IMR-90 (cell line): ENCODE results near the gene KRTAP10-7. TPM values are rescaled to one million over a fixed set of nuclear protein-coding genes. Genes with fewer than 3 reads are reported as not detected.

ENCODE experiments used
- ATAC-seq: fragments of 200-7000 bp; cut with Tn5 transposase; 2 replicates; pipeline ENCODE4 v1.9.1; 2020; ENCODE audit warnings: low read depth, mild to moderate bottlenecking, moderate library complexity
- BruUV-seq: library from RNA; stranded (reverse); fragments of 400-500 nt; replicated peaks from 2 replicates; lab custom pipeline; 2021; lab: Mats Ljungman, UMichigan
- CTCF ChIA-PET: fragments of 300-600 bp; formaldehyde crosslinking; extraction: SDS; loops from one replicate; lab custom pipeline; 2021; ENCODE audit warnings: antibody characterized with exemption; lab: Yijun Ruan, JAX
- POLR2A ChIA-PET: fragments of 300-600 bp; sonication (Branson Sonifier 250); formaldehyde crosslinking; loops from one replicate; lab custom pipeline; 2022; ENCODE audit warnings: antibody characterized with exemption; ENCODE audit not compliant: unreplicated experiment; lab: Charles Lee
- DNase-seq: peaks from one replicate; pipeline ENCODE4 v3.0.0; 2013
- H2AFZ ChIP-seq: replicated peaks from 2 replicates; pipeline ENCODE3; 2013; ENCODE audit warnings: low read length, mild to moderate bottlenecking; ENCODE audit not compliant: poor library complexity
- H2AK5ac ChIP-seq: 2 replicates; pipeline ENCODE4 v1.6.1; 2013; ENCODE audit warnings: low read depth, low read length, inconsistent platforms
- H2AK9ac ChIP-seq: replicated peaks from 2 replicates; pipeline ENCODE3; 2013; ENCODE audit warnings: mild to moderate bottlenecking, low read depth, low read length, moderate library complexity; ENCODE audit not compliant: poor library complexity
- H2BK120ac ChIP-seq: 2 replicates; pipeline ENCODE4 v1.6.1; 2013; ENCODE audit warnings: low read depth, low read length, inconsistent platforms
- H2BK15ac ChIP-seq: 3 replicates; pipeline ENCODE4 v1.6.1; 2013; ENCODE audit warnings: low read depth, low read length, inconsistent platforms
- H2BK20ac ChIP-seq: 2 replicates; pipeline ENCODE4 v1.6.1; 2013; ENCODE audit warnings: low read depth, mild to moderate bottlenecking, inconsistent platforms, low read length, moderate library complexity
- H2BK5ac ChIP-seq: 2 replicates; pipeline ENCODE4 v1.6.1; 2013; ENCODE audit warnings: mild to moderate bottlenecking, low read depth, low read length, inconsistent platforms; ENCODE audit not compliant: poor library complexity, severe bottlenecking
- H3K14ac ChIP-seq: replicated peaks from 2 replicates; pipeline ENCODE4 v1.6.1; 2013; ENCODE audit warnings: low read depth, low read length, inconsistent platforms
- H3K18ac ChIP-seq: 2 replicates; pipeline ENCODE4 v1.6.1; 2013; ENCODE audit warnings: low read depth, low read length, control low read depth
- H3K23ac ChIP-seq: 2 replicates; pipeline ENCODE4 v1.6.1; 2013; ENCODE audit warnings: low read depth, low read length, inconsistent platforms
- H3K27ac ChIP-seq: 2 replicates; pipeline ENCODE4 v1.5.1; 2013; ENCODE audit warnings: mild to moderate bottlenecking, control low read depth, low read length; ENCODE audit not compliant: insufficient read depth
- H3K27me3 ChIP-seq: 2 replicates; pipeline ENCODE4 v1.6.1; 2013; ENCODE audit warnings: low read length; ENCODE audit not compliant: control insufficient read depth, insufficient read depth
- H3K36me3 ChIP-seq: 2 replicates; pipeline ENCODE4 v1.6.1; 2013; ENCODE audit warnings: low read length, mixed read lengths; ENCODE audit not compliant: control insufficient read depth, insufficient read depth
- H3K4ac ChIP-seq: 2 replicates; pipeline ENCODE4 v1.6.1; 2013; ENCODE audit warnings: low read depth, low read length, inconsistent platforms
- H3K4me1 ChIP-seq: 2 replicates; pipeline ENCODE4 v1.6.1; 2013; ENCODE audit warnings: low read length, mixed read lengths; ENCODE audit not compliant: control insufficient read depth, insufficient read depth
- H3K4me2 ChIP-seq: 2 replicates; pipeline ENCODE4 v1.6.1; 2013; ENCODE audit warnings: low read depth, mild to moderate bottlenecking, control low read depth, low read length, moderate library complexity
- H3K4me3 ChIP-seq: 2 replicates; pipeline ENCODE4 v1.5.1; 2013; ENCODE audit warnings: low read depth, mild to moderate bottlenecking, control low read depth, low read length, moderate library complexity; ENCODE audit not compliant: insufficient read depth
- H3K56ac ChIP-seq: 2 replicates; pipeline ENCODE4 v1.6.1; 2013; ENCODE audit warnings: low read length, inconsistent platforms; ENCODE audit not compliant: insufficient read depth; ENCODE audit errors: extremely low read depth
- H3K79me1 ChIP-seq, 2 experiments: 2 replicates each; pipeline ENCODE4 v1.6.1; 2013; ENCODE audit warnings: low read length in 2 of 2, inconsistent platforms in 1 of 2, low read depth in 1 of 2
- H3K9ac ChIP-seq: 2 replicates; pipeline ENCODE4 v1.6.1; 2013; ENCODE audit warnings: low read depth, low read length, control low read depth
- H3K9me1 ChIP-seq: 2 replicates; pipeline ENCODE4 v1.6.1; 2013; ENCODE audit warnings: low read length, inconsistent platforms; ENCODE audit not compliant: insufficient read depth
- H3K9me3 ChIP-seq: 2 replicates; pipeline ENCODE4 v1.6.1; 2013; ENCODE audit warnings: low read length; ENCODE audit not compliant: control insufficient read depth, insufficient read depth
- H4K20me1 ChIP-seq: 2 replicates; pipeline ENCODE4 v1.6.1; 2013; ENCODE audit warnings: low read length, inconsistent platforms; ENCODE audit not compliant: insufficient read depth
- H4K5ac ChIP-seq: 2 replicates; pipeline ENCODE4 v1.6.1; 2013; ENCODE audit warnings: mild to moderate bottlenecking, low read depth, low read length, control low read depth
- H4K8ac ChIP-seq, 2 experiments: 2 replicates each; pipeline ENCODE4 v1.6.1; 2013; ENCODE audit warnings: low read depth in 2 of 2, low read length in 2 of 2, control low read depth in 1 of 2, inconsistent platforms in 1 of 2
- H4K91ac ChIP-seq: 2 replicates; pipeline ENCODE4 v1.6.1; 2013; ENCODE audit warnings: low read depth, low read length, inconsistent platforms; ENCODE audit not compliant: insufficient read depth
- BHLHE40 ChIP-seq: fragments of 150-350 bp; IDR thresholded peaks from 2 replicates; pipeline ENCODE4 v1.6.1; 2016; ENCODE audit warnings: mild to moderate bottlenecking, low read depth, low read length
- CEBPB ChIP-seq: IDR thresholded peaks from 2 replicates; pipeline ENCODE4 v1.6.1; 2012; ENCODE audit warnings: low read depth, low read length, improper control_type of control experiment
- CHD1 ChIP-seq: IDR thresholded peaks from 2 replicates; pipeline ENCODE4 v1.6.1; 2012; ENCODE audit warnings: low read depth, low read length, improper control_type of control experiment
- FOS ChIP-seq: fragments of 150-350 bp; IDR thresholded peaks from 2 replicates; pipeline ENCODE4 v1.6.1; 2016; ENCODE audit warnings: low read depth, low read length
- MAFK ChIP-seq: IDR thresholded peaks from 2 replicates; pipeline ENCODE4 v1.6.1; 2012; ENCODE audit warnings: low read depth, low read length, improper control_type of control experiment
- MAZ ChIP-seq: IDR thresholded peaks from 2 replicates; pipeline ENCODE4 v1.6.1; 2012; ENCODE audit warnings: low read depth, mild to moderate bottlenecking, low read length, improper control_type of control experiment, moderate library complexity, borderline replicate concordance
- MXI1 ChIP-seq: IDR thresholded peaks from 2 replicates; pipeline ENCODE4 v1.6.1; 2012; ENCODE audit warnings: low read depth, mild to moderate bottlenecking, low read length, moderate library complexity, borderline replicate concordance
- NFE2L2 ChIP-seq: fragments of 150-350 bp; IDR thresholded peaks from 2 replicates; pipeline ENCODE4 v1.6.1; 2016; ENCODE audit warnings: low read depth, mild to moderate bottlenecking, low read length
- POLR2A ChIP-seq: IDR thresholded peaks from 2 replicates; pipeline ENCODE4 v1.6.1; 2012; ENCODE audit warnings: mild to moderate bottlenecking, low read depth, low read length
- RAD21 ChIP-seq: IDR thresholded peaks from 2 replicates; pipeline ENCODE4 v1.6.1; 2012; ENCODE audit warnings: low read length, improper control_type of control experiment
- RFX5 ChIP-seq: IDR thresholded peaks from 2 replicates; pipeline ENCODE4 v1.8.0; 2012; ENCODE audit warnings: low read depth, mild to moderate bottlenecking, low read length, moderate library complexity
- SMC3 ChIP-seq: fragments of 150-350 bp; IDR thresholded peaks from 2 replicates; pipeline ENCODE4 v1.6.1; 2016; ENCODE audit warnings: low read depth, mild to moderate bottlenecking, antibody characterized with exemption, low read length, moderate library complexity
- WGBS, 2 experiments: methylation state at CpG; one replicate each; pipeline versions ENCODE4 v1.1.5 to v1.1.7; 2013; ENCODE audit warnings: missing lambda C conversion rate in 2 of 2; ENCODE audit not compliant: insufficient read length in 1 of 2; ENCODE audit errors: extremely low coverage in 2 of 2; 5-methylcytosine and 5-hydroxymethylcytosine counted together
- dilution Hi-C: fragments of 300-500 bp; cut with HindIII; formaldehyde crosslinking; loops from one replicate; pipeline ENCODE4 v1.14.3; 2018; ENCODE audit warnings: low sequenced_read_pairs; ENCODE audit not compliant: unreplicated experiment
- in situ Hi-C: fragments of 300-500 bp; cut with MboI; formaldehyde crosslinking; loops from 3 replicates; pipeline ENCODE4 v1.14.3; 2019; ENCODE audit warnings: low sequenced_read_pairs, inconsistent platforms, mixed read lengths
- intact Hi-C: fragments of 100-400 bp; cut with micrococcal nuclease; formaldehyde crosslinking; loops from 2 replicates; pipeline ENCODE4 v1.10.0; 2022
- polyA plus RNA-seq, 3 experiments: library from polyadenylated mRNA; depleted of rRNA; stranded (reverse); fragments of >200 nt; gene quantifications; 2 replicates each; pipeline ENCODE4 v1.2.3, GENCODE V29; 2012; ENCODE audit warnings: low replicate concordance in 1 of 3
- total RNA-seq: library from RNA; depleted of rRNA; stranded (reverse); fragments of >200 nt; gene quantifications from 2 replicates; pipeline ENCODE4 v1.2.3, GENCODE V29; 2012
- TF ChIP-seq, protein P1 (sequence below): fragments of 150-350 bp; IDR thresholded peaks from 2 replicates; pipeline ENCODE4 v1.6.1; 2016; ENCODE audit warnings: low read depth, mild to moderate bottlenecking, low read length, moderate library complexity, borderline replicate concordance
- TF ChIP-seq, protein P2 (sequence below): fragments of 150-350 bp; IDR thresholded peaks from 2 replicates; pipeline ENCODE4 v1.6.1; 2017; ENCODE audit warnings: mild to moderate bottlenecking, antibody characterized with exemption, low read length, low read depth
- TF ChIP-seq, protein P3 (sequence below): conservative IDR thresholded peaks from 2 replicates; pipeline ENCODE4 v1.5.1; 2012; ENCODE audit warnings: mild to moderate bottlenecking, low read depth, low read length, improper control_type of control experiment

Gene KRTAP10-7
- total and polyA plus RNA-seq, 2 of the 4 experiments (the other 2 are of a cell fraction) = not detected

- H3K79me1 ChIP-seq = no peaks in the 10 kb centered on the region
- H2AFZ ChIP-seq = peak overlapping the region; percentile 32
- no peaks in the 10 kb centered on the region for H4K20me1 ChIP-seq
- no TSS peak for BruUV-seq
- no peak overlapping the region for H3K4me3 ChIP-seq
- H2BK20ac ChIP-seq = no peak overlapping the region
- H3K18ac ChIP-seq = no peak overlapping the region
- H3K36me3 ChIP-seq = no peaks in the 10 kb centered on the region
- no peak for TF ChIP-seq MXI1
- no peak for TF ChIP-seq NFE2L2
- TF ChIP-seq FOS = no peak
- no peak for TF ChIP-seq RAD21
- TF ChIP-seq, protein P1, sequence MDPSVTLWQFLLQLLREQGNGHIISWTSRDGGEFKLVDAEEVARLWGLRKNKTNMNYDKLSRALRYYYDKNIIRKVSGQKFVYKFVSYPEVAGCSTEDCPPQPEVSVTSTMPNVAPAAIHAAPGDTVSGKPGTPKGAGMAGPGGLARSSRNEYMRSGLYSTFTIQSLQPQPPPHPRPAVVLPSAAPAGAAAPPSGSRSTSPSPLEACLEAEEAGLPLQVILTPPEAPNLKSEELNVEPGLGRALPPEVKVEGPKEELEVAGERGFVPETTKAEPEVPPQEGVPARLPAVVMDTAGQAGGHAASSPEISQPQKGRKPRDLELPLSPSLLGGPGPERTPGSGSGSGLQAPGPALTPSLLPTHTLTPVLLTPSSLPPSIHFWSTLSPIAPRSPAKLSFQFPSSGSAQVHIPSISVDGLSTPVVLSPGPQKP = no peak
- TF ChIP-seq CHD1 = no peak
- no peak for TF ChIP-seq CEBPB
- no peak for TF ChIP-seq SMC3
- TF ChIP-seq MAFK = no peak
- no peak for TF ChIP-seq RFX5
- TF ChIP-seq, protein P2, sequence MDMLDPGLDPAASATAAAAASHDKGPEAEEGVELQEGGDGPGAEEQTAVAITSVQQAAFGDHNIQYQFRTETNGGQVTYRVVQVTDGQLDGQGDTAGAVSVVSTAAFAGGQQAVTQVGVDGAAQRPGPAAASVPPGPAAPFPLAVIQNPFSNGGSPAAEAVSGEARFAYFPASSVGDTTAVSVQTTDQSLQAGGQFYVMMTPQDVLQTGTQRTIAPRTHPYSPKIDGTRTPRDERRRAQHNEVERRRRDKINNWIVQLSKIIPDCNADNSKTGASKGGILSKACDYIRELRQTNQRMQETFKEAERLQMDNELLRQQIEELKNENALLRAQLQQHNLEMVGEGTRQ = no peak
- TF ChIP-seq MAZ = no peak
- TF ChIP-seq POLR2A = no peak
- TF ChIP-seq, protein P3, sequence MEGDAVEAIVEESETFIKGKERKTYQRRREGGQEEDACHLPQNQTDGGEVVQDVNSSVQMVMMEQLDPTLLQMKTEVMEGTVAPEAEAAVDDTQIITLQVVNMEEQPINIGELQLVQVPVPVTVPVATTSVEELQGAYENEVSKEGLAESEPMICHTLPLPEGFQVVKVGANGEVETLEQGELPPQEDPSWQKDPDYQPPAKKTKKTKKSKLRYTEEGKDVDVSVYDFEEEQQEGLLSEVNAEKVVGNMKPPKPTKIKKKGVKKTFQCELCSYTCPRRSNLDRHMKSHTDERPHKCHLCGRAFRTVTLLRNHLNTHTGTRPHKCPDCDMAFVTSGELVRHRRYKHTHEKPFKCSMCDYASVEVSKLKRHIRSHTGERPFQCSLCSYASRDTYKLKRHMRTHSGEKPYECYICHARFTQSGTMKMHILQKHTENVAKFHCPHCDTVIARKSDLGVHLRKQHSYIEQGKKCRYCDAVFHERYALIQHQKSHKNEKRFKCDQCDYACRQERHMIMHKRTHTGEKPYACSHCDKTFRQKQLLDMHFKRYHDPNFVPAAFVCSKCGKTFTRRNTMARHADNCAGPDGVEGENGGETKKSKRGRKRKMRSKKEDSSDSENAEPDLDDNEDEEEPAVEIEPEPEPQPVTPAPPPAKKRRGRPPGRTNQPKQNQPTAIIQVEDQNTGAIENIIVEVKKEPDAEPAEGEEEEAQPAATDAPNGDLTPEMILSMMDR = no peak
- TF ChIP-seq BHLHE40 = no peak
- no peak overlapping the region for H2BK15ac ChIP-seq
- no peak overlapping the region for H4K91ac ChIP-seq
- no peak overlapping the region for H3K4ac ChIP-seq
- H3K27ac ChIP-seq = no peak overlapping the region
- no peak overlapping the region for H3K4me2 ChIP-seq
- no peak overlapping the region for H2BK5ac ChIP-seq
- dilution Hi-C loops (no loop called here), intact Hi-C loops (no loop called here), in situ Hi-C loops (no loop called here)
- H3K23ac ChIP-seq = no peak overlapping the region
- H4K8ac ChIP-seq = no peak overlapping the region
- ChIA-PET POLR2A (no interaction called here), CTCF (no interaction called here)
- no peaks in the 10 kb centered on the region for H3K9me1 ChIP-seq
- DNase-seq (no peak), ATAC-seq (no peak)
- H2AK9ac ChIP-seq = no peak overlapping the region
- H3K4me1 ChIP-seq = no peaks in the 10 kb centered on the region
- H2AK5ac ChIP-seq = no peak overlapping the region
- no peaks in the 10 kb centered on the region; the same call in 1 of the 2 replicates for H3K27me3 ChIP-seq
- WGBS, 2 experiments = 49% methylated on average over 7 of the region's 15 CpGs; no CpG with 5 or more reads in 1 of the 2 experiments
- H4K5ac ChIP-seq = no peak overlapping the region
- no peak overlapping the region for H3K9ac ChIP-seq
- H3K9me3 ChIP-seq = 0 out of 2 replicates have a peak, but pooled peaks cover 6% of the 10 kb centered on the region
- H3K14ac ChIP-seq = no peak overlapping the region
- no peak overlapping the region for H2BK120ac ChIP-seq
- H3K56ac ChIP-seq = no peak overlapping the region
Observed at GRCh38 chr21:44636209-44637017, 36.0 kb downstream of the KRTAP10-7 start.
